ENCODE data around the gene CDT1. TPM values are rescaled to one million over a fixed set of nuclear protein-coding genes. Genes with fewer than 3 reads are reported as not detected.

The CDT1 gene
- total and polyA plus RNA-seq, 2 experiments from 2014 or later: 5.1 to 5.2 TPM

DNA sequence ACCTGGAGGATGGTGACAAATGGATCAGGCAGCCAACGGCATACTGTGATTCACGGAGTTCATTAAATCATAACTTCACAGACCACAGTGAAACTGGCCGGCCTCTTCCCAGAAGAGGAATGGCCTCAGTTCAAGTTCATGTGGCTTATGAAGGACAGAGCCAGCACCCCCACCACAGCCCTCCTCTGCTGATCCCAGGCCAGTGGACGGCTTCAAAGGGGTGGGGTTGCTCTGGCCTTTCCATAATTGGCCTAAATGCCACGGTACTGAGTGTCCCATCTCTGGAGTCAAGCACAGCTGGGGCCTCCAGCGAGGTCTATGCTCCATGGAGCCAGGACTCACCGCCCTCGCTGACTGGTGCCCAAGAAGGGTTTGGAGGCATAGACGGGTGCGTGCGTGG, 31.8 kb downstream of the CDT1 start:
- WGBS (ENCODE audit: low lambda C conversion rate, missing lambda C conversion rate): 96% methylated on average over 11 of the region's 11 CpGs
- Histone ChIP-seq H3K9me3 (ENCODE audit: low read depth) (no peaks in the 10 kb centered on the region), H3K4me2 (no peak overlapping the region), H3K27me3 (no peaks in the 10 kb centered on the region), H3K4me1 (ENCODE audit: insufficient read depth) (no peaks in the 10 kb centered on the region), H3K9me2 (replicated peaks; ENCODE audit: insufficient read depth) (no peaks in the 10 kb centered on the region), H3K4me3 (no peak overlapping the region), H2AFZ (no peak overlapping the region), H3K79me2 (no peaks in the 10 kb centered on the region), H3K27ac (no peak overlapping the region), H4K20me1 (ENCODE audit: insufficient read depth, poor library complexity, severe bottlenecking) (no peaks in the 10 kb centered on the region), H3K36me3 (replicated peaks; ENCODE audit: insufficient read depth, low read depth) (no peaks in the 10 kb centered on the region)
- TF ChIP-seq EZH2 (IDR thresholded peaks at IDR 0.05; ENCODE audit: borderline replicate concordance) (no peak), EZH2phosphoT487 (IDR thresholded peaks at IDR 0.05; ENCODE audit: low read depth, severe bottlenecking, unreplicated experiment) (no peak)
- TF ChIP-seq, protein P1, sequence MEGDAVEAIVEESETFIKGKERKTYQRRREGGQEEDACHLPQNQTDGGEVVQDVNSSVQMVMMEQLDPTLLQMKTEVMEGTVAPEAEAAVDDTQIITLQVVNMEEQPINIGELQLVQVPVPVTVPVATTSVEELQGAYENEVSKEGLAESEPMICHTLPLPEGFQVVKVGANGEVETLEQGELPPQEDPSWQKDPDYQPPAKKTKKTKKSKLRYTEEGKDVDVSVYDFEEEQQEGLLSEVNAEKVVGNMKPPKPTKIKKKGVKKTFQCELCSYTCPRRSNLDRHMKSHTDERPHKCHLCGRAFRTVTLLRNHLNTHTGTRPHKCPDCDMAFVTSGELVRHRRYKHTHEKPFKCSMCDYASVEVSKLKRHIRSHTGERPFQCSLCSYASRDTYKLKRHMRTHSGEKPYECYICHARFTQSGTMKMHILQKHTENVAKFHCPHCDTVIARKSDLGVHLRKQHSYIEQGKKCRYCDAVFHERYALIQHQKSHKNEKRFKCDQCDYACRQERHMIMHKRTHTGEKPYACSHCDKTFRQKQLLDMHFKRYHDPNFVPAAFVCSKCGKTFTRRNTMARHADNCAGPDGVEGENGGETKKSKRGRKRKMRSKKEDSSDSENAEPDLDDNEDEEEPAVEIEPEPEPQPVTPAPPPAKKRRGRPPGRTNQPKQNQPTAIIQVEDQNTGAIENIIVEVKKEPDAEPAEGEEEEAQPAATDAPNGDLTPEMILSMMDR (IDR thresholded peaks at IDR 0.05; ENCODE audit: poor library complexity): no peak
- no peak for DNase-seq (ENCODE audit: low spot score)

DNA sequence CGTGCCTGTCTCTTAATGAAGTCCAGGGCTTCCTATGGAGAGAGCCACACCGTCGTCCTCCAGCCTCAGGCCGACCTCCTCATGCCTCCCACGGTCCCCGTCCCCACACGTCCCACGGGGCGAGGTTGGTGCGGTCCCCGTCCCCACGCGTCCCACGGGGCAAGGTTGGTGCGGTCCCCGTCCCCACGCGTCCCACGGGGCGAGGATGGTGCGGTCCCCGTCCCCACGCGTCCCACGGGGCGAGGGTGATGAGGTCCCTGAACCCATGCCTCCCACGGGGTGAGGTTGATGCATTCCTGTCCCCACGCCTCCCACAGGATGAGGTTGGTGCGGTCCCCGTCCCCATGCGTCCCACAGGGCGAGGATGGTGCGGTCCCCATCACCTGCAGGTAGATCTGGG, 32.2 kb downstream of the CDT1 start:
- no peak for DNase-seq (ENCODE audit: low spot score)
- H2AFZ ChIP-seq: no peak overlapping the region
- H4K20me1 ChIP-seq (ENCODE audit: insufficient read depth, poor library complexity, severe bottlenecking): no peaks in the 10 kb centered on the region
- no peaks in the 10 kb centered on the region for H3K4me1 ChIP-seq (ENCODE audit: insufficient read depth)
- H3K9me3 ChIP-seq (ENCODE audit: low read depth): no peaks in the 10 kb centered on the region
- H3K36me3 ChIP-seq (replicated peaks; ENCODE audit: insufficient read depth, low read depth): no peaks in the 10 kb centered on the region
- H3K27ac ChIP-seq: no peak overlapping the region
- TF ChIP-seq EZH2phosphoT487 (IDR thresholded peaks at IDR 0.05; ENCODE audit: low read depth, severe bottlenecking, unreplicated experiment): no peak
- TF ChIP-seq, protein P1 (IDR thresholded peaks at IDR 0.05; ENCODE audit: poor library complexity): no peak
- TF ChIP-seq EZH2 (IDR thresholded peaks at IDR 0.05; ENCODE audit: borderline replicate concordance): no peak
- no peaks in the 10 kb centered on the region for H3K79me2 ChIP-seq
- no peak overlapping the region for H3K4me2 ChIP-seq
- H3K4me3 ChIP-seq: no peak overlapping the region
- no peaks in the 10 kb centered on the region for H3K9me2 ChIP-seq (replicated peaks; ENCODE audit: insufficient read depth)
- no peaks in the 10 kb centered on the region for H3K27me3 ChIP-seq
- WGBS (ENCODE audit: low lambda C conversion rate, missing lambda C conversion rate): over 99% methylated on average over 29 of the region's 33 CpGs

DNA sequence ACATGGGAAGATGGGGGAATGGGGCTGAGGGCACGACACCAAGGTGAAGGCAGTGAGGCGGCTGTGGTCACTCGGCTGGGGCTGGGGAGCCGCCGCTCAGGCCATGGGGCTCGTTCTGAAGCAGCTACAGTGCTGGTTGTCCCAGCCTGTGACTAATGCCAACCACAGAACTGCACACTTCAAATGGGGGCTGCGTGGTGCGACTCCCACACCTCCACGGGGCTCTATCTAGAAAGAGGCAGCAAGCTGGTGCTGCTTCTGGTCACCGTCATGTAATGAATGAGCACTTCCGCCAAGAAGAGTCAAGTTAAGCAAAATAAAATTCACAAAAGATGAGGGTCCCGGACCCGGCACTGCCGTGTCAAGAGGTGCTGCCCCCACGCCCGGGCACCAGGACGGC, 33.2 kb downstream of the CDT1 start:
- H3K27me3 ChIP-seq: no peaks in the 10 kb centered on the region
- H2AFZ ChIP-seq: no peak overlapping the region
- H3K4me3 ChIP-seq: no peak overlapping the region
- no peaks in the 10 kb centered on the region for H4K20me1 ChIP-seq (ENCODE audit: insufficient read depth, poor library complexity, severe bottlenecking)
- H3K9me3 ChIP-seq (ENCODE audit: low read depth): no peaks in the 10 kb centered on the region
- H3K4me1 ChIP-seq (ENCODE audit: insufficient read depth): no peaks in the 10 kb centered on the region
- no peaks in the 10 kb centered on the region for H3K79me2 ChIP-seq
- DNase-seq (ENCODE audit: low spot score): no peak
- no peaks in the 10 kb centered on the region for H3K9me2 ChIP-seq (replicated peaks; ENCODE audit: insufficient read depth)
- H3K27ac ChIP-seq: no peak overlapping the region
- H3K36me3 ChIP-seq (replicated peaks; ENCODE audit: insufficient read depth, low read depth): no peaks in the 10 kb centered on the region
- 94% methylated on average over 17 of the region's 17 CpGs for WGBS (ENCODE audit: low lambda C conversion rate, missing lambda C conversion rate)
- no peak overlapping the region for H3K4me2 ChIP-seq
- TF ChIP-seq EZH2 (IDR thresholded peaks at IDR 0.05; ENCODE audit: borderline replicate concordance) (no peak), EZH2phosphoT487 (IDR thresholded peaks at IDR 0.05; ENCODE audit: low read depth, severe bottlenecking, unreplicated experiment) (no peak)

DNA sequence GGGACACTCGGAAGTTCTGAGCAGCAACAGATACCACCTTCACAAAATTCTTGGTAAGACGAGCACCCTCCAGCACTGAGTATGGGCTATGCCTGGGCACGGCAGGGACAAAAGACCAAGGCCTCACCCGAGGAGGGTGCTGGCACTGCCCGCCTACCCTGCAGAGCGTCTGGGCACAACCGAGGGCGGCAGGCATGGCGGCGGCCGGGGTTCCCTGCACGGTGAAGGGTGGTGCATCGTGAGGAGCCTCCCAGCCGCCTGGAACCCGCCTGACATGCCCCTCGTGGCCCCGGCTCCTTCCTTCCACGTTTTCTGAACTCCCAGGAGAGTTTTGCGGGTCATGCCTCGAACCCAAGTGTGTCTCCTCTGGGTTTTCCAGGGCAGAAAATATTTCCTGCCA, 34.2 kb downstream of the CDT1 start:
- Histone ChIP-seq H3K27me3 (no peaks in the 10 kb centered on the region), H2AFZ (no peak overlapping the region), H3K36me3 (replicated peaks; ENCODE audit: insufficient read depth, low read depth) (no peaks in the 10 kb centered on the region), H3K9me2 (replicated peaks; ENCODE audit: insufficient read depth) (no peaks in the 10 kb centered on the region), H3K79me2 (no peaks in the 10 kb centered on the region), H3K9me3 (ENCODE audit: low read depth) (no peaks in the 10 kb centered on the region), H3K4me3 (no peak overlapping the region), H4K20me1 (ENCODE audit: insufficient read depth, poor library complexity, severe bottlenecking) (no peaks in the 10 kb centered on the region), H3K4me2 (no peak overlapping the region), H3K4me1 (ENCODE audit: insufficient read depth) (no peaks in the 10 kb centered on the region), H3K27ac (no peak overlapping the region)
- DNase-seq (ENCODE audit: low spot score): no peak
- TF ChIP-seq EZH2phosphoT487 (IDR thresholded peaks at IDR 0.05; ENCODE audit: low read depth, severe bottlenecking, unreplicated experiment): no peak
- no peak for TF ChIP-seq EZH2 (IDR thresholded peaks at IDR 0.05; ENCODE audit: borderline replicate concordance)
- TF ChIP-seq, protein P1 (IDR thresholded peaks at IDR 0.05; ENCODE audit: poor library complexity): no peak
- WGBS (ENCODE audit: low lambda C conversion rate, missing lambda C conversion rate): 96% methylated on average over 20 of the region's 20 CpGs
